ENCODE data around the gene HNRNPC.
"Not testable (repeated sequence)": the region's sequence is repeated elsewhere in the genome, so short reads cannot be mapped to it uniquely, and the experiment has no call there.

HNRNPC gene

GRCh38 chr14:21241218-21241819 is 27.9 kb downstream of the HNRNPC start:
- DNase-seq = peak in 1 of 5 experiments; percentile 28

GRCh38 chr14:21240417-21240816 is 28.8 kb downstream of the HNRNPC start:
- no peak for DNase-seq

- no peak for DNase-seq
Observed at GRCh38 chr14:21238823-21239518, 30.3 kb downstream of the HNRNPC start.

DNA sequence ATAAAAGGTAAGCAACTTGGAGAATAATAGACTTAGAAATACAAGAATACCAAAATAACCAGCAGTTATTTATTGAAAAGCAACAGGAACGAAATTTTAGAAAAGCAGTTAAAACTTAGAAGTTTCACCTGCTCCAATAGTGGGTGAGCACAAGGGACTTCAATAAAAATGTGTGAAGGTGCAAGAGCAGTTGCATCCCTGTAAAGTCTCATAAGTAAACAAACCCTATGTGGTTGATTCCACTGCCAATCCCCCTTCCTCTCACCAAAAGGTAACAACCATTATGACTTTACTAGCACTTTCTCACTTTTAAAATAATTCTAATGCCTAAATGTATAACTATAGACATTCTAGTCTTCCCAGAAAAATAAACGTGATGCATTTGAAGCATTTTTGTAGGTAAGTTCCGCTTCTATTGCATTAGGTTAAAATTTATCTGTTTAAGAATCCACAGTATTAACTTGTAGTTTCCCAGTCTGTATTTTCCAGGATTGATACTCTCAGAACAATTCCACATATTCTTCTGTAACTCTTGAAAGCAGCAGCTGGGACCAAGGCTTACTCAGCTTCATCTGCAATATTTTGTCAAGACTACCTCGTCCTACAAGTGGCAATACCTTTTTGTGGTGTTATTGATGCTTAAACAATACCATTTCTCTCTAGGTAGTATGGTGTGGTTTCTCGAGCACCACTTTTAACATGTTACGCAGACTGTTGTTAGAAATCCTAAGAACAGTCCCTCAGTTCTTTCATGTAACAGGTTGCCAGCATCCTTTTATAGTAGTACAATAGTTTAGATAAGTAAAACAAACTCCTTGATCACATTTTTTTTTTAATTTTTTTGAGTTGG is 32.1 kb downstream of the HNRNPC start:
- no peak for DNase-seq

DNA sequence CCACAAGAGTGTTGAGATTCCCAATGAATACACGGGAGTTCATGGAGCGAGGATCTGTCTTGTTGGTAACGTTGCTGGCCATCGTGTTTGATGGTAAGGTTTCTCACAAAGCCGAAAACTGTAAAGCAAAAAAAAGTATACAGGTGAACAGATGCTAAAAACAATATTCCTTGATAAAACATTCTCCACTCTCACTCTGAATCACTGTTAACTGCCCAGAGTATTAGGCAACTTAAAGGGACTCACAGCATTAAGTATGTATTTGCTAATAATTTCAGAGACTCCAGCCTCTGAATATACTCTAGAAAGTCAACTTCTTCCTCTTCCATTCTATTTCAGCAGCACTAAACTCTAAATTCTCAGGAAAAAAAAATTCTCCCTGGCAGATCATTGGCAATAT is 35.1 kb downstream of the HNRNPC start:
- no peak for DNase-seq

DNA sequence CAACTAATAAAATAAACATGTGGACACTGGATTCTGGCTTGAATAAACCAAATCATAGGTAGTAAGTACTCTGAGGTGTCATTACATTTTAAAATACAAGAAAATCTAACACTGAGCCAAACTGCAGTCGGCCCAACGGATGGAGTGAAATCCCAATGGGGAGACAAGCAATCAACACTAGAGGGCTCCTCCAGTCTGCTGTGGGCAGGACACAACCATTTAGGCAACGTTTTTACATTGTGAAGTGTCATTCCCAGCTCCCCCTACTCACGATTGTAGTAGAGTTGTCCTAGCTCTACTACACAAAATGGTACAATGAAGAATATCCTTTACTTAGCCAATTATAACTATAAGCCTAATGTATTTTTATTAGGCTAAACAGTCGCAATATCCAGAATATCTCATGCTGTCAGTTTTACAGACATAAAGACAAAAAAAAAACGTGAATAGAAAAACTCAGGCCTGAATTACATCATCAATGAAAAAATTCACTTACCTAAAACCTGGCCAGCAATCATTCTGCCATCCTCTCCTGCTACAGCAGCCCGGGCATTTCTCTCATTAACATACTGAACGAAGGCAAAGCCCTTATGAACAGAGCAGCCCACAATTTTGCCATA is 35.7 kb downstream of the HNRNPC start:
- peak in 1 of 5 experiments; percentile 39 for DNase-seq

DNA sequence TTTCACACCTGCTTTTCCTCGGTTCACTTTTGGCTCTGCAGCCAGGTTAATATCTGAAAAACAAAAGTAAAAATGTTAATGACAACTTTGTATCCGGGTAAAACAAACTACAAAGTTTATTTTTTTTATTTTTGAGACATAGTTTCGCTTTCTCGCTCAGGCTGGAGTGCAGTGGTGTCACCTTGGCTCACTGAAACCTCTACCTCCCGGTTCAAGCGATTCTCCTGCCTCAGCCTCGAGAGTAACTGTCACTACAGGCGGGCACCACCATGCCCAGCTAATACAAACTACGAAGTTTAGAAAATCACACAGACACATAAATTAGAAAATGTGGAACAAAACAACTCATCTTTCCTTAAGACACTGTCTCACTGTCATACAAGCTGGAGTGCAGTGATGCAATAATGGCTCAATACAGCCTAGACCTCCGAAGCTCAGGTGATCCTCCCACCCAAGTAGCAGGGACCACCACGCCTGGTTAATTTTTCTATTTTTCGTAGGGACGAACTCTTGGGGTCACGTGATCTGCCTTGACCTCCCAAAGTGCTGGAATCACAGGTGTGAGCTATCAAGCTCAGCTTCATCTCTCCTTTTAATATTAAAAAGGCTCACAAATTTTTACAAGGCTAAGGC is 38.1 kb downstream of the HNRNPC start:
- peak in 2 of 5 experiments; percentile 53 to 75 for DNase-seq

DNA sequence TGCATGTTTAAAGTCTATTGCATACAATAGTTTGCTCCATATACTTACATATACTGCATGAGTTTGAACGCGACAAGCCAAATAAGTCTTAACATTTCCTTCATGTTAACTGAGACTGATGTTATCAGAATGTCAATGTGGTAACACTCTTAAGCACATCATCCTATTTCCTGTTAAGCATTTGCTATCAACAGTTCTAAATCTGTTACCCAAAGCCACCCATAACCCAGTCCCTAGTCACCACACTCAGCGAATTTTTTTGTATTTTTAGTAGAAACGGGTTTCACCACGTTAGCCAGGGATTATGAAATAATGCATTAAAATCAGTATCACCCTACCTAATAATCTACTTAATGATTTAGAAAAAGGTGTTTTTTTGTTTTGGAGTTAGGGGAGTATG is 39.4 kb downstream of the HNRNPC start:
- peak in 2 of 5 experiments; percentile 71 to 93 for DNase-seq

- DNase-seq = no peak
Observed at GRCh38 chr14:21227981-21228380, 41.3 kb downstream of the HNRNPC start.

DNA sequence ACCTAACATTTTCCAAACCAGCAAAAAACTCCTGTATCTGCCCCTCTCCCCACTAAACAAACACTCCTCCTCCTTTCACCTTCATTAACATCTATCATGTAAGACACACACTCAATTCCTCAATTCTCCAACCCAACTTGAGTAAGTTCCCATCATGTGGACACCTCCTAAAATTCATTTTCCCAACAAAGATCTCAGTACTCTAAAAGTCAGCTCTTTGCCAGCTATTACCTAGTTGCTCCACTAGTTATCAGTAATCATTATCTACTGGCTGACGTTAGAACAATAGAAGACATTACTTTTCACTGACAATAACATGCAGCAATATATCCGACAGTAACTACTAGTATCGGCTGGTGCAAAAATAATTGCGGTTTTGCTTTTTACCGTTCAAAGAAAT is 42.1 kb downstream of the HNRNPC start:
- DNase-seq = no peak

DNA sequence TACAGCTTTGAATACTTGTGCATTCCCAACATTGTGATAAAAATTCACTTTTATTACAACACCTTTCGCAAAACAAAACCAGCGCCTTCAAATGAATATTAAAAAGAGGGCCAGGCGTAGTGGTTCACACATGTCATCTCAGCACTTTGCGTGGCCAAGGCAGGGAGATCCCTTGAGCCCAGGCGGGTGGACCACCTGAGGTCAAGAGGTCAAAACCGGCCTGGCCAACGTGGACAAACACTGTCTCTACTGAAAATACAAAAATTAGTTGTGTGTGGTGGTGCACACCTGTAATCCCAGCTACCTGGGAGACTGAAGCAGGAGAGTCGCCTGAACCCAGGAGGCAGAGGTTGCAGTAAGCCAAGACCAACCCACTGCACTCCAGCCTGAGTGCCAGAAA is 42.8 kb downstream of the HNRNPC start:
- DNase-seq = no peak

GRCh38 chr14:21225164-21225563 is 44.1 kb downstream of the HNRNPC start:
- not testable (repeated sequence) for DNase-seq

DNA sequence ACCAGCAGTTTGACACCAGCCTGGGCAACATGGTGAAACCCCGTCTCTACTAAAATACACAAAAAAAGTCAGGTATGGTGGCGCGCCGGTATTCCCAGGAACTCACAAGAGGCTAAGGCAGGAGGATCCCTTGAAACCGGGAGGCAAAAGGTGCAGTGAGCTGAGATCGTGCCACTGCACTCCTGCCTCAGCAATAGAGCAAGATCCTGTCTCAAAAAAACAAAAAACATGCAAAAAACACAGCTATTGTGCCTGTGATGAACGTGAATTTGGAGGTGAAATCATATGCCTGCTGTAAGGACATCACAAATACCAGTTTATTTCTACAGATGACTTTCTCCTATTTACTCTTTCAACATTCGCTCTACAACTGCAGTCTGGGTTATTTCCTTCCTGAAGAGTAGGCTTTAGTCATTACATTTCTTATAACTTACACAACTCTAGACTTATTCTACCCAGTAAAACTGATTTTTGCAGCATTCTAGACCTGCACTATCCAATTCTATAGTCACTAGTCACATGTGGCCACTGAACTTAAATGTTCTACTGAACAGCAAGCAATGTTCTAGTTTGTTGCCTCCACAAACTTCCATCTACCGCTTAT is 48.3 kb downstream of the HNRNPC start:
- peak in 1 of 5 experiments; percentile 65 for DNase-seq

DNA sequence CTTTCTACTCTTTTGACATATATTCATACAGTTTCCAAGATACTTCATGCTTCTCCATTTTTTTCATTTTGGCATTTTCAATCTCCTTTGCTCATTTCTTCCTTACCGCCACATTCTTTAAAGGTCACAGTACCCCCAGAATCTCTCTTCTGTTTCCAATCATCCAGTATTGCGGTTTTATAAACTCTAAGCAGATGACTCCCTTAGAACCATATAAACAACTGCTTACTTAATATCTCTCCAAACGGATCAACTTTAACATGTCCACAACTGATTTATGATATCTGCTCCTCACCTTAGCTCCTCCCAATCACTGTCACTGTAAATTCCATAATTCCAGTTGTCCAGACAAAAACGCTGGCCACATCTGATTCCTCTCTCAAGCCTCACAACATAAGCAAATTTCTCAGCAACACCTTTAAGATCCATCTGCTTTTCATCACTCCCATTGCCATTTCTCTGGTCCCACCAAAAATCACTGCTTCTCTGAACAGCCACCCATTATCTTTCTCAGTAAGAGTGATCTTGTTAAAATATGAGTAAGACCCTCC is 49.6 kb downstream of the HNRNPC start:
- DNase-seq = no peak

DNA sequence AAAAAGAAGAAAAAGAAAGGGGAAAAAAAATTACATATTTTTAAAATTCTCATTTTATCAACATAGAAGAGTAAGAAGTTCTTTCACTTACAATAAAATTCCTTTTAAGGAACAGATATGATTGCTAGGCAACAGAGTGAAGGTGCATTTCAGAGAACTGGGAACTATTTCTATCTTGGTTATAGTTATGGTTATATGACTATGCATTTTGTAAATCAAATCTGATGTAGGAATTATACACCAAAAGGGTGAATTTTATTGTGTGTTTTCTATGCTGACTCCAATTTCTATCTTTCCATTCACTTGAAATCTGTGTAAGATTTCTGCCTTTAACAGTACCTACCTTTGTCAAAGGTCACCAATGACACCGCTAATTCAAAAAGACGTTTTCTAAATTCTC is 50.1 kb downstream of the HNRNPC start:
- no peak for DNase-seq

- peak in 2 of 5 experiments; percentile 24 to 72 for DNase-seq
Observed at GRCh38 chr14:21215879-21216251, 53.4 kb downstream of the HNRNPC start.

- DNase-seq = peak in 1 of 5 experiments; percentile 80
Observed at GRCh38 chr14:21215130-21215878, 53.9 kb downstream of the HNRNPC start.

DNA sequence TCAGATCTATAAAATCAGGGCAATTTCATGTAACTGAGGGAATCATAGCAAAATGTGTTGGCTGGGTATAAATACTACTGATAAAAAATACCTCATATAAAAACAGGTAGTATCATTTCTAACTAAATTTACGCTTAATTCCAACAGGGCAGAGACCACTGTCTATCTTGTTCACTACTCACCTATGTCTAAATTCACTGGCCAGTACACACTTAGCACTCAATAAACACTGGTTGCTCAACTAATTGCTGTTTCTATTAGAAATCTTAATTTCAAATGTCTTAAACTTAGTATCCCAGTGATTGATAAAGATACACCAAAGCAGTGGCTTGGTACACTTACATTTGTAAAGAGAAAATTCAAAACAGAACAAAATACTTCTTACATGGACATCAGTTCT is 55.6 kb downstream of the HNRNPC start:
- DNase-seq = no peak

DNA sequence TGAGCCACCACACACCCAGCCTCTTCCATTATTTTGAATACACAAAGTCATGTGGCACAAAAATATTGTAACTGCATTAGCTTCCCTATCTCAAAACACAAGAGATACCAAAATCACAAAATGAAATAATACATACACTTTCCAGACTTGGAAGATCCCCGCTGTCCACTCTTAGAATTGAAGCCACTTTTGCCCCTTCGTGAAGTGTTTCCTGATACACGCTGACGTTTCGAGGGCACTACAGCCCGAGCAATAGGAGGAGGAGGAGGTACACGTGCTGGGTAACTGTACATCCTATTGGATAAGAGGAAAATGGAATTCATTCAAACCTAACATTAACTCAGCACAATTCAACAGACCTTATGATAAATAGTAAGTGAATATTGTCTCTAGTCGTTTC is 56.4 kb downstream of the HNRNPC start:
- not testable (repeated sequence) for DNase-seq

GRCh38 chr14:21211509-21211908 is 57.7 kb downstream of the HNRNPC start:
- DNase-seq = no peak

GRCh38 chr14:21210023-21210422 is 59.2 kb downstream of the HNRNPC start:
- DNase-seq = no peak
